H1 (cell line): ENCODE measurements around the gene NBAS. TPM values are rescaled to one million over a fixed set of nuclear protein-coding genes. Genes with fewer than 3 reads are reported as not detected.

ENCODE experiments used
- CTCF ChIA-PET: fragments of 300-600 bp; sonication (Branson Sonifier 250); formaldehyde crosslinking; loops from one replicate; lab custom pipeline; 2021; ENCODE audit not compliant: partially characterized antibody; lab: Charles Lee
- POLR2A ChIA-PET: fragments of 300-600 bp; sonication (Branson Sonifier 250); formaldehyde crosslinking; loops from one replicate; lab custom pipeline; 2021; ENCODE audit warnings: inconsistent platforms; ENCODE audit not compliant: partially characterized antibody; lab: Charles Lee
- DNase-seq, 2 experiments: peaks; one replicate each; pipeline versions ENCODE4 v3.0.0 to v3.0.0-alpha.2; 2010 to 2022; ENCODE audit warnings: low spot score in 2 of 2, low read depth in 1 of 2, mixed read lengths in 1 of 2
- FAIRE-seq: peaks from 2 replicates; lab custom pipeline; 2011; peaks lifted over from hg19 to GRCh38; lab: Jason Lieb, UNC
- H2AFZ ChIP-seq: 2 replicates; pipeline ENCODE4 v1.8.1; 2012; ENCODE audit warnings: low read length, inconsistent platforms
- H2AK5ac ChIP-seq: 2 replicates; pipeline ENCODE4 v1.6.1; 2013; ENCODE audit warnings: low read depth, low read length
- H2BK120ac ChIP-seq: replicated peaks from 2 replicates; pipeline ENCODE3; 2013; ENCODE audit warnings: low read depth, low read length, inconsistent platforms
- H2BK12ac ChIP-seq: 2 replicates; pipeline ENCODE4 v1.6.1; 2013; ENCODE audit warnings: low read depth, low read length
- H2BK15ac ChIP-seq: 2 replicates; pipeline ENCODE4 v1.6.1; 2013; ENCODE audit warnings: low read length
- H2BK20ac ChIP-seq: 2 replicates; pipeline ENCODE4 v1.6.1; 2013; ENCODE audit warnings: low read length
- H2BK5ac ChIP-seq: 2 replicates; pipeline ENCODE4 v1.6.1; 2013; ENCODE audit warnings: low read depth, low read length
- H3K14ac ChIP-seq: 2 replicates; pipeline ENCODE4 v1.6.1; 2013; ENCODE audit warnings: inconsistent platforms; ENCODE audit not compliant: insufficient read length
- H3K18ac ChIP-seq: 2 replicates; pipeline ENCODE4 v1.6.1; 2013; ENCODE audit warnings: low read length; ENCODE audit errors: extremely low read depth
- H3K23ac ChIP-seq: 2 replicates; pipeline ENCODE4 v1.6.1; 2013; ENCODE audit warnings: inconsistent platforms; ENCODE audit not compliant: insufficient read length
- H3K23me2 ChIP-seq: 2 replicates; pipeline ENCODE4 v1.6.1; 2013; ENCODE audit warnings: low read depth, low read length
- H3K27ac ChIP-seq: 2 replicates; pipeline ENCODE4 v1.6.1; 2011; ENCODE audit warnings: low read depth, low read length, inconsistent platforms
- H3K27me3 ChIP-seq, 4 experiments: replicated peaks in 1 of 4; 1 replicate in 1 of 4; 2 replicates in 3 of 4; pipeline versions ENCODE4 v1.6.1 to v1.8.1; 2011 to 2013; ENCODE audit warnings: low read length in 3 of 4, mild to moderate bottlenecking in 3 of 4, inconsistent platforms in 2 of 4, mixed read lengths in 2 of 4, moderate library complexity in 1 of 4; ENCODE audit not compliant: control insufficient read depth in 3 of 4, insufficient read depth in 3 of 4; ENCODE audit errors: extremely low read depth in 1 of 4
- H3K36me3 ChIP-seq, 4 experiments: 2 replicates each; pipeline versions ENCODE4 v1.6.1 to v1.8.1; 2011 to 2013; ENCODE audit warnings: mild to moderate bottlenecking in 4 of 4, low read length in 3 of 4, moderate library complexity in 2 of 4, control low read depth in 1 of 4, inconsistent platforms in 1 of 4; ENCODE audit not compliant: insufficient read depth in 4 of 4, control insufficient read depth in 2 of 4
- H3K4ac ChIP-seq: replicated peaks from 2 replicates; pipeline ENCODE3; 2013; ENCODE audit warnings: low read length, low read depth, mixed read lengths, inconsistent platforms; ENCODE audit not compliant: insufficient read length
- H3K4me1 ChIP-seq, 4 experiments: replicated peaks in 1 of 4; 1 replicate in 1 of 4; 2 replicates in 3 of 4; pipeline versions ENCODE4 v1.6.1 to v1.8.1; 2011 to 2013; ENCODE audit warnings: low read length in 3 of 4, inconsistent platforms in 2 of 4, mixed read lengths in 1 of 4; ENCODE audit not compliant: insufficient read depth in 4 of 4, control insufficient read depth in 3 of 4
- H3K4me2 ChIP-seq, 2 experiments: 2 replicates each; pipeline versions ENCODE4 v1.6.1 to v1.8.1; 2011 to 2013; ENCODE audit warnings: low read depth in 2 of 2, low read length in 2 of 2, control low read depth in 1 of 2, inconsistent platforms in 1 of 2, mild to moderate bottlenecking in 1 of 2; ENCODE audit not compliant: insufficient read depth in 1 of 2
- H3K4me3 ChIP-seq, 4 experiments: fragments of 200-600, 300-600 bp in 1 of 4; sonication (generic), shearing (Covaris generic), sonication (Bioruptor Twin) in 1 of 4; 2 replicates each; pipeline versions ENCODE4 v1.5.1 to v1.8.1; 2011 to 2016; ENCODE audit warnings: low read length in 4 of 4, low read depth in 3 of 4, control low read depth in 2 of 4, inconsistent platforms in 2 of 4, mild to moderate bottlenecking in 2 of 4, mixed read lengths in 1 of 4, moderate library complexity in 1 of 4; ENCODE audit not compliant: insufficient read depth in 2 of 4; ENCODE audit errors: extremely low read depth in 1 of 4
- H3K56ac ChIP-seq: replicated peaks from 2 replicates; pipeline ENCODE3; 2013; ENCODE audit warnings: low read depth, mild to moderate bottlenecking, mixed read lengths, low read length, inconsistent platforms; ENCODE audit not compliant: insufficient read length
- H3K79me1 ChIP-seq: 2 replicates; pipeline ENCODE4 v1.6.1; 2013; ENCODE audit warnings: low read depth, low read length, control low read depth
- H3K79me2 ChIP-seq, 2 experiments: 2 replicates each; pipeline versions ENCODE4 v1.6.1 to v1.8.1; 2012 to 2013; ENCODE audit warnings: low read length in 2 of 2, mild to moderate bottlenecking in 2 of 2, inconsistent platforms in 1 of 2; ENCODE audit not compliant: insufficient read depth in 2 of 2, control insufficient read depth in 1 of 2
- H3K9ac ChIP-seq, 4 experiments: replicated peaks in 1 of 4; 1 replicate in 1 of 4; 2 replicates in 3 of 4; pipeline versions ENCODE4 v1.6.1 to v1.8.1; 2011 to 2013; ENCODE audit warnings: low read depth in 3 of 4, low read length in 3 of 4, control low read depth in 2 of 4, mild to moderate bottlenecking in 2 of 4, moderate library complexity in 2 of 4, inconsistent platforms in 1 of 4; ENCODE audit errors: extremely low read depth in 1 of 4
- H3K9me3 ChIP-seq, 2 experiments: 2 replicates each; pipeline versions ENCODE4 v1.6.1 to v1.8.1; 2012 to 2013; ENCODE audit warnings: mild to moderate bottlenecking in 2 of 2, moderate library complexity in 2 of 2, control low read depth in 1 of 2, inconsistent platforms in 1 of 2, low read depth in 1 of 2, low read length in 1 of 2, mixed read lengths in 1 of 2; ENCODE audit not compliant: insufficient read depth in 2 of 2
- H4K20me1 ChIP-seq, 2 experiments: replicated peaks in 1 of 2; 2 replicates each; pipeline versions ENCODE3 to v1.8.1; 2011 to 2013; ENCODE audit warnings: inconsistent platforms in 2 of 2, low read length in 2 of 2, mild to moderate bottlenecking in 1 of 2; ENCODE audit not compliant: insufficient read depth in 2 of 2, control insufficient read depth in 1 of 2
- H4K5ac ChIP-seq: 2 replicates; pipeline ENCODE4 v1.6.1; 2013; ENCODE audit warnings: low read length, low read depth, mixed read lengths, inconsistent platforms; ENCODE audit not compliant: insufficient read length
- H4K8ac ChIP-seq: 2 replicates; pipeline ENCODE4 v1.8.0; 2013; ENCODE audit warnings: mild to moderate bottlenecking, moderate library complexity, low read length, inconsistent platforms; ENCODE audit not compliant: insufficient read depth; ENCODE audit errors: extremely low read depth
- H4K91ac ChIP-seq: replicated peaks from 2 replicates; pipeline ENCODE3; 2013; ENCODE audit warnings: low read length, mixed read lengths, inconsistent platforms; ENCODE audit not compliant: insufficient read length
- BRCA1 ChIP-seq: IDR thresholded peaks from 2 replicates; pipeline ENCODE4 v1.6.1; 2012; ENCODE audit warnings: low read depth, low read length, improper control_type of control experiment
- CBX5 ChIP-seq: fragments of 300-800, 300-1000 bp; sonication (generic); IDR thresholded peaks from 2 replicates; pipeline ENCODE4 v1.7.1; 2016; ENCODE audit warnings: antibody characterized with exemption, low read length, low read depth
- POU5F1 ChIP-seq: IDR thresholded peaks from 2 replicates; pipeline ENCODE4 v1.6.1; 2011; ENCODE audit warnings: low read depth, mild to moderate bottlenecking, low read length, moderate library complexity
- RAD21 ChIP-seq, 2 experiments: IDR thresholded peaks in 1 of 2; conservative IDR thresholded peaks in 1 of 2; 2 replicates each; pipeline ENCODE4 v1.6.1; 2011; ENCODE audit warnings: low read depth in 2 of 2, low read length in 2 of 2, improper control_type of control experiment in 1 of 2, inconsistent platforms in 1 of 2, mild to moderate bottlenecking in 1 of 2, moderate library complexity in 1 of 2
- TAF1 ChIP-seq: IDR thresholded peaks from 2 replicates; pipeline ENCODE4 v1.6.1; 2011; ENCODE audit warnings: mild to moderate bottlenecking, low read depth, low read length
- whole genome bisulfite sequencing, 2 experiments: shearing (Covaris generic) in 1 of 2; methylation state at CpG; one replicate each; pipeline versions ENCODE4 v1.1.6 to v1.1.7; 2013 to 2015; ENCODE audit warnings: low lambda C conversion rate in 2 of 2, mixed read lengths in 2 of 2, inconsistent platforms in 1 of 2, low coverage in 1 of 2, missing lambda C conversion rate in 1 of 2; ENCODE audit not compliant: insufficient replicate concordance in 2 of 2, insufficient coverage in 1 of 2, insufficient read length in 1 of 2; ENCODE audit errors: extremely low coverage in 1 of 2, missing lambda C conversion rate in 1 of 2; 5-methylcytosine and 5-hydroxymethylcytosine counted together
- polyA plus RNA-seq, 7 experiments: library from polyadenylated mRNA; depleted of rRNA in 3 of 7; stranded (reverse) in 5 of 7; unstranded in 2 of 7; fragments of >200 nt in 5 of 7; fragments of 200-250 nt in 2 of 7; gene quantifications; 1 replicate in 5 of 7; 2 replicates in 1 of 7; 4 replicates in 1 of 7; pipeline versions ENCODE4 v1.2.1 to v1.2.3, GENCODE V29; 2011 to 2013; ENCODE audit warnings: missing spikeins in 2 of 7, mixed read lengths in 2 of 7
- total RNA-seq: library from RNA; stranded (reverse); fragmentation: NEBNext Ultra II Directional; extraction: Animal tissue kit (Norgen Biotek cat#: 25700); gene quantifications from 2 replicates; pipeline ENCODE4 v1.2.1, GENCODE V29; 2021

NBAS gene
- total and polyA plus RNA-seq, 2 of the 8 experiments (the other 6 are each of a cell fraction or from before 2014, with no cell fraction given) = 19.6 to 34.8 TPM

DNA sequence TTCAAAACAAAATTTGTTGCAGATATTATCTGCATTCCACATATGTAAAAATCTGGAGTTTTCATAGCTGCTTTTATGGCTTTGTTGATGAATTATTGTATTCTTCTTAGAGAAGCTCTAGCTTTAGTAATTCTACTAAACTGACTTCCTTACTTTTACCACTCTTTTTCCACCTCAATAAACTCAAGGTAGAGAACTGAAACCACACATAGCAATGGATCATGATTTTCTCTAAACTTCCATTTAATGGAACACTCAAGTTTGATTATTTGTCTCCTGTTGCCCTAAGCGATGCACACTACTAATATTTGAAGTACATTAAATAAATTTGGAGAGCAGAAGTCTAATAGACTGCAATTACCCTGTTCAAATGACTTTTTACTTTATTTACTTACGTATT is 192.0 kb downstream of the NBAS start:
- ChIA-PET CTCF (no interaction called here), POLR2A (no interaction called here)
- no peak overlapping the region for H3K27ac ChIP-seq
- FAIRE-seq (no peak), DNase-seq (no peak)
- H3K79me1 ChIP-seq = no peaks in the 10 kb centered on the region
- no peaks in the 10 kb centered on the region for H3K23me2 ChIP-seq
- H3K4ac ChIP-seq = no peak overlapping the region
- no peak overlapping the region for H3K56ac ChIP-seq
- H3K14ac ChIP-seq = no peak overlapping the region
- H4K20me1 ChIP-seq = no peaks in the 10 kb centered on the region
- H2BK120ac ChIP-seq = no peak overlapping the region
- H4K8ac ChIP-seq = no peak overlapping the region
- H3K36me3 ChIP-seq = no peaks in the 10 kb centered on the region; a peak in 1 of 8 replicates
- peaks cover 0 to 7% (median 5%) of the 10 kb centered on the region in 4 experiments; a peak in 4 of 7 replicates for H3K4me1 ChIP-seq
- TF ChIP-seq CBX5 (no peak), RAD21 (IDR thresholded peaks at IDR 0.05 in 1 of 2, conservative IDR thresholded peaks at IDR 0.05 in 1 of 2; ENCODE audit: low read depth in 2 of 2, low read length in 2 of 2) (no peak), BRCA1 (no peak), TAF1 (no peak), POU5F1 (no peak)
- no peak overlapping the region for H2AK5ac ChIP-seq
- H4K5ac ChIP-seq = no peak overlapping the region
- H3K4me3 ChIP-seq = no peak overlapping the region
- no peak overlapping the region for H2BK20ac ChIP-seq
- H2BK12ac ChIP-seq = no peak overlapping the region
- 85% methylated on average over 2 of the region's 2 CpGs; no CpG with 5 or more reads in 1 of the 2 experiments for WGBS, 2 experiments
- H2AFZ ChIP-seq = no peak overlapping the region
- no peaks in the 10 kb centered on the region for H3K27me3 ChIP-seq
- no peaks in the 10 kb centered on the region for H3K79me2 ChIP-seq
- no peak overlapping the region for H3K23ac ChIP-seq
- no peak overlapping the region for H2BK15ac ChIP-seq
- no peaks in the 10 kb centered on the region for H3K9me3 ChIP-seq
- no peak overlapping the region for H3K18ac ChIP-seq
- no peak overlapping the region for H2BK5ac ChIP-seq
- no peak overlapping the region for H4K91ac ChIP-seq
- H3K4me2 ChIP-seq = no peak overlapping the region
- H3K9ac ChIP-seq = no peak overlapping the region
